Head of caudate nucleus (tissue), 42 donors: ENCODE results near the gene TBX1.

Experiments used
- DNase-seq, 42 donors: peaks; one replicate each; pipeline versions ENCODE4 v3.0.0 to v3.0.0-alpha.2; 2020 to 2021; ENCODE audit warnings: mixed read lengths in 7 of 42
- intact Hi-C: fragments of 100-400 bp; cut with DNase I; formaldehyde crosslinking; loops from one replicate; pipeline ENCODE4 v1.15.0; 2022

The TBX1 gene

GRCh38 chr22:19760058-19760950 is at the start of gene TBX1:
Gene TBX1 (plus strand): TSS chr22:19760778. CDS start chr22:19760844, 66 bp downstream.
- no peak for DNase-seq
- intact Hi-C loops, result no loop called here

GRCh38 chr22:19713245-19713644 is 47.3 kb upstream of the TBX1 start:
- intact Hi-C loops, result no loop called here
- DNase-seq, result no peak

- intact Hi-C loops, result no loop called here
- no peak for DNase-seq
Observed at GRCh38 chr22:19713650-19714311, 46.8 kb upstream of the TBX1 start.

- DNase-seq, result peak in 2 of 42 donors; percentile 21 to 53
- intact Hi-C loops, result no loop called here
Observed at GRCh38 chr22:19714312-19715187, 46.0 kb upstream of the TBX1 start, which contains the start of gene SEPTIN5. Gene SEPTIN5 (plus strand): TSS chr22:19714503. CDS start chr22:19714589, 86 bp downstream.

- no peak for DNase-seq
Observed at GRCh38 chr22:19715188-19715930, 45.2 kb upstream of the TBX1 start.

GRCh38 chr22:19716041-19716828 is 44.3 kb upstream of the TBX1 start:
- intact Hi-C loops, result no loop called here
- peak in 1 of 42 donors; percentile 23 for DNase-seq

More at GRCh38 chr22:19715188-19715930, 45.2 kb upstream of the TBX1 start:
- intact Hi-C loops, result no loop called here

- intact Hi-C loops, result no loop called here
- no peak for DNase-seq
Observed at GRCh38 chr22:19716829-19717105, 43.8 kb upstream of the TBX1 start.

- intact Hi-C loops, result no loop called here
- DNase-seq, result no peak
Observed at GRCh38 chr22:19717181-19717580, 43.4 kb upstream of the TBX1 start.

- intact Hi-C loops, result loop anchor here (2.0 kb wide), 1 partner anchor 37 kb away; no protein-coding TSS in a partner anchor
- peak; percentile 33 to 89 (median 78) for DNase-seq
Observed at GRCh38 chr22:19717691-19718455, 42.7 kb upstream of the TBX1 start.

GRCh38 chr22:19718456-19719049 is 42.0 kb upstream of the TBX1 start:
- no peak for DNase-seq
- intact Hi-C loops, result loop anchor here (2.0 kb wide), 1 partner anchor 38 kb away; no protein-coding TSS in a partner anchor

- DNase-seq, result peak in 28 of 42 donors; percentile 26 to 72 (median 54)
- intact Hi-C loops, result loop anchor here (2.0 kb wide), 1 partner anchor 38 kb away; no protein-coding TSS in a partner anchor
Observed at GRCh38 chr22:19719050-19719482, 41.5 kb upstream of the TBX1 start.

GRCh38 chr22:19719488-19720021 is 41.0 kb upstream of the TBX1 start:
- intact Hi-C loops, result loop anchor here (2.0 kb wide), 1 partner anchor 39 kb away; no protein-coding TSS in a partner anchor
- DNase-seq, result no peak

GRCh38 chr22:19720150-19720827 is 40.3 kb upstream of the TBX1 start:
- intact Hi-C loops, result no loop called here
- no peak for DNase-seq

GRCh38 chr22:19720999-19721329 is 39.6 kb upstream of the TBX1 start:
- DNase-seq, result no peak
- intact Hi-C loops, result no loop called here

- no peak for DNase-seq
- intact Hi-C loops, result no loop called here
Observed at GRCh38 chr22:19721330-19722177, 39.0 kb upstream of the TBX1 start.
